H1 (cell line): Measurements from ENCODE around the gene CUL4A. TPM values are rescaled to one million over a fixed set of nuclear protein-coding genes. Genes with fewer than 3 reads are reported as not detected.

Experiments
- CTCF ChIA-PET: fragments of 300-600 bp; sonication (Branson Sonifier 250); formaldehyde crosslinking; loops from one replicate; lab custom pipeline; 2021; ENCODE audit not compliant: partially characterized antibody; lab: Charles Lee
- POLR2A ChIA-PET: fragments of 300-600 bp; sonication (Branson Sonifier 250); formaldehyde crosslinking; loops from one replicate; lab custom pipeline; 2021; ENCODE audit warnings: inconsistent platforms; ENCODE audit not compliant: partially characterized antibody; lab: Charles Lee
- DNase-seq, 2 experiments: peaks; one replicate each; pipeline versions ENCODE4 v3.0.0 to v3.0.0-alpha.2; 2010 to 2022; ENCODE audit warnings: low spot score in 2 of 2, low read depth in 1 of 2, mixed read lengths in 1 of 2
- FAIRE-seq: peaks from 2 replicates; lab custom pipeline; 2011; peaks lifted over from hg19 to GRCh38; lab: Jason Lieb, UNC
- H2AFZ ChIP-seq: 2 replicates; pipeline ENCODE4 v1.8.1; 2012; ENCODE audit warnings: low read length, inconsistent platforms
- H2AK5ac ChIP-seq: 2 replicates; pipeline ENCODE4 v1.6.1; 2013; ENCODE audit warnings: low read depth, low read length
- H2BK120ac ChIP-seq: replicated peaks from 2 replicates; pipeline ENCODE3; 2013; ENCODE audit warnings: low read depth, low read length, inconsistent platforms
- H2BK12ac ChIP-seq: 2 replicates; pipeline ENCODE4 v1.6.1; 2013; ENCODE audit warnings: low read depth, low read length
- H2BK15ac ChIP-seq: 2 replicates; pipeline ENCODE4 v1.6.1; 2013; ENCODE audit warnings: low read length
- H2BK20ac ChIP-seq: 2 replicates; pipeline ENCODE4 v1.6.1; 2013; ENCODE audit warnings: low read length
- H2BK5ac ChIP-seq: 2 replicates; pipeline ENCODE4 v1.6.1; 2013; ENCODE audit warnings: low read depth, low read length
- H3K14ac ChIP-seq: 2 replicates; pipeline ENCODE4 v1.6.1; 2013; ENCODE audit warnings: inconsistent platforms; ENCODE audit not compliant: insufficient read length
- H3K18ac ChIP-seq: 2 replicates; pipeline ENCODE4 v1.6.1; 2013; ENCODE audit warnings: low read length; ENCODE audit errors: extremely low read depth
- H3K23ac ChIP-seq: 2 replicates; pipeline ENCODE4 v1.6.1; 2013; ENCODE audit warnings: inconsistent platforms; ENCODE audit not compliant: insufficient read length
- H3K23me2 ChIP-seq: 2 replicates; pipeline ENCODE4 v1.6.1; 2013; ENCODE audit warnings: low read depth, low read length
- H3K27ac ChIP-seq: 2 replicates; pipeline ENCODE4 v1.6.1; 2011; ENCODE audit warnings: low read depth, low read length, inconsistent platforms
- H3K27me3 ChIP-seq, 4 experiments: replicated peaks in 1 of 4; 1 replicate in 1 of 4; 2 replicates in 3 of 4; pipeline versions ENCODE4 v1.6.1 to v1.8.1; 2011 to 2013; ENCODE audit warnings: low read length in 3 of 4, mild to moderate bottlenecking in 3 of 4, inconsistent platforms in 2 of 4, mixed read lengths in 2 of 4, moderate library complexity in 1 of 4; ENCODE audit not compliant: control insufficient read depth in 3 of 4, insufficient read depth in 3 of 4; ENCODE audit errors: extremely low read depth in 1 of 4
- H3K36me3 ChIP-seq, 4 experiments: 2 replicates each; pipeline versions ENCODE4 v1.6.1 to v1.8.1; 2011 to 2013; ENCODE audit warnings: mild to moderate bottlenecking in 4 of 4, low read length in 3 of 4, moderate library complexity in 2 of 4, control low read depth in 1 of 4, inconsistent platforms in 1 of 4; ENCODE audit not compliant: insufficient read depth in 4 of 4, control insufficient read depth in 2 of 4
- H3K4ac ChIP-seq: replicated peaks from 2 replicates; pipeline ENCODE3; 2013; ENCODE audit warnings: low read length, low read depth, mixed read lengths, inconsistent platforms; ENCODE audit not compliant: insufficient read length
- H3K4me1 ChIP-seq, 4 experiments: replicated peaks in 1 of 4; 1 replicate in 1 of 4; 2 replicates in 3 of 4; pipeline versions ENCODE4 v1.6.1 to v1.8.1; 2011 to 2013; ENCODE audit warnings: low read length in 3 of 4, inconsistent platforms in 2 of 4, mixed read lengths in 1 of 4; ENCODE audit not compliant: insufficient read depth in 4 of 4, control insufficient read depth in 3 of 4
- H3K4me2 ChIP-seq, 2 experiments: 2 replicates each; pipeline versions ENCODE4 v1.6.1 to v1.8.1; 2011 to 2013; ENCODE audit warnings: low read depth in 2 of 2, low read length in 2 of 2, control low read depth in 1 of 2, inconsistent platforms in 1 of 2, mild to moderate bottlenecking in 1 of 2; ENCODE audit not compliant: insufficient read depth in 1 of 2
- H3K4me3 ChIP-seq, 4 experiments: fragments of 200-600, 300-600 bp in 1 of 4; sonication (generic), shearing (Covaris generic), sonication (Bioruptor Twin) in 1 of 4; 2 replicates each; pipeline versions ENCODE4 v1.5.1 to v1.8.1; 2011 to 2016; ENCODE audit warnings: low read length in 4 of 4, low read depth in 3 of 4, control low read depth in 2 of 4, inconsistent platforms in 2 of 4, mild to moderate bottlenecking in 2 of 4, mixed read lengths in 1 of 4, moderate library complexity in 1 of 4; ENCODE audit not compliant: insufficient read depth in 2 of 4; ENCODE audit errors: extremely low read depth in 1 of 4
- H3K56ac ChIP-seq: replicated peaks from 2 replicates; pipeline ENCODE3; 2013; ENCODE audit warnings: low read depth, mild to moderate bottlenecking, mixed read lengths, low read length, inconsistent platforms; ENCODE audit not compliant: insufficient read length
- H3K79me1 ChIP-seq: 2 replicates; pipeline ENCODE4 v1.6.1; 2013; ENCODE audit warnings: low read depth, low read length, control low read depth
- H3K79me2 ChIP-seq, 2 experiments: 2 replicates each; pipeline versions ENCODE4 v1.6.1 to v1.8.1; 2012 to 2013; ENCODE audit warnings: low read length in 2 of 2, mild to moderate bottlenecking in 2 of 2, inconsistent platforms in 1 of 2; ENCODE audit not compliant: insufficient read depth in 2 of 2, control insufficient read depth in 1 of 2
- H3K9ac ChIP-seq, 4 experiments: replicated peaks in 1 of 4; 1 replicate in 1 of 4; 2 replicates in 3 of 4; pipeline versions ENCODE4 v1.6.1 to v1.8.1; 2011 to 2013; ENCODE audit warnings: low read depth in 3 of 4, low read length in 3 of 4, control low read depth in 2 of 4, mild to moderate bottlenecking in 2 of 4, moderate library complexity in 2 of 4, inconsistent platforms in 1 of 4; ENCODE audit errors: extremely low read depth in 1 of 4
- H3K9me3 ChIP-seq, 2 experiments: 2 replicates each; pipeline versions ENCODE4 v1.6.1 to v1.8.1; 2012 to 2013; ENCODE audit warnings: mild to moderate bottlenecking in 2 of 2, moderate library complexity in 2 of 2, control low read depth in 1 of 2, inconsistent platforms in 1 of 2, low read depth in 1 of 2, low read length in 1 of 2, mixed read lengths in 1 of 2; ENCODE audit not compliant: insufficient read depth in 2 of 2
- H4K20me1 ChIP-seq, 2 experiments: replicated peaks in 1 of 2; 2 replicates each; pipeline versions ENCODE3 to v1.8.1; 2011 to 2013; ENCODE audit warnings: inconsistent platforms in 2 of 2, low read length in 2 of 2, mild to moderate bottlenecking in 1 of 2; ENCODE audit not compliant: insufficient read depth in 2 of 2, control insufficient read depth in 1 of 2
- H4K5ac ChIP-seq: 2 replicates; pipeline ENCODE4 v1.6.1; 2013; ENCODE audit warnings: low read length, low read depth, mixed read lengths, inconsistent platforms; ENCODE audit not compliant: insufficient read length
- H4K8ac ChIP-seq: 2 replicates; pipeline ENCODE4 v1.8.0; 2013; ENCODE audit warnings: mild to moderate bottlenecking, moderate library complexity, low read length, inconsistent platforms; ENCODE audit not compliant: insufficient read depth; ENCODE audit errors: extremely low read depth
- H4K91ac ChIP-seq: replicated peaks from 2 replicates; pipeline ENCODE3; 2013; ENCODE audit warnings: low read length, mixed read lengths, inconsistent platforms; ENCODE audit not compliant: insufficient read length
- KDM4A ChIP-seq: IDR thresholded peaks from one replicate; pipeline ENCODE4 v1.7.1; 2012; ENCODE audit warnings: low read depth, mild to moderate bottlenecking, moderate library complexity, low read length, inconsistent platforms; ENCODE audit not compliant: severe bottlenecking
- WGBS, 2 experiments: shearing (Covaris generic) in 1 of 2; methylation state at CpG; one replicate each; pipeline versions ENCODE4 v1.1.6 to v1.1.7; 2013 to 2015; ENCODE audit warnings: low lambda C conversion rate in 2 of 2, mixed read lengths in 2 of 2, inconsistent platforms in 1 of 2, low coverage in 1 of 2, missing lambda C conversion rate in 1 of 2; ENCODE audit not compliant: insufficient replicate concordance in 2 of 2, insufficient coverage in 1 of 2, insufficient read length in 1 of 2; ENCODE audit errors: extremely low coverage in 1 of 2, missing lambda C conversion rate in 1 of 2; 5-methylcytosine and 5-hydroxymethylcytosine counted together
- polyA plus RNA-seq, 7 experiments: library from polyadenylated mRNA; depleted of rRNA in 3 of 7; stranded (reverse) in 5 of 7; unstranded in 2 of 7; fragments of >200 nt in 5 of 7; fragments of 200-250 nt in 2 of 7; gene quantifications; 1 replicate in 5 of 7; 2 replicates in 1 of 7; 4 replicates in 1 of 7; pipeline versions ENCODE4 v1.2.1 to v1.2.3, GENCODE V29; 2011 to 2013; ENCODE audit warnings: missing spikeins in 2 of 7, mixed read lengths in 2 of 7
- total RNA-seq: library from RNA; stranded (reverse); fragmentation: NEBNext Ultra II Directional; extraction: Animal tissue kit (Norgen Biotek cat#: 25700); gene quantifications from 2 replicates; pipeline ENCODE4 v1.2.1, GENCODE V29; 2021

CUL4A gene
- total and polyA plus RNA-seq, 2 of the 8 experiments (the other 6 are each of a cell fraction or from before 2014, with no cell fraction given): 54.7 to 101 TPM

DNA sequence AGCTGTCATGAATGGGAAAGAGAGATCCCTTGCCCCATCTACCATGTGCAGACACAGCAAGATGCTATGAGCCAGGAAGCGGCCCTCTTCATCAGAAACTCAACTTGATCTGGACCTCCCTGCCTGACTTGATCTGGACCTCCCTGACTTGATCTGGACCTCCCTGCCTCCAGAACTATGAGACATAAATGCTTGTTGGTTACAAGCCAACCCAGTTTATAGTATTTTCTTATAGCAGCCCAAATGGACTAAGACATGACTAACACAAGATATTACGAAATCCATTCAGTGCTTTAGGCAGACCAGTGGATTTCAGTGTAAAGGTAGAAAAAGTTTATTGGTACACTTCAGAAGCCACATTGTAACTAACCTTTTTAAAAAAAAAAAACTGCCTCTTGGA lies 16.5 kb upstream of the CUL4A start:
- H4K91ac ChIP-seq: no peak overlapping the region
- POLR2A ChIA-PET: interaction anchor here (0.7 to 1.5 kb wide), 3 partner anchors 10 to 16 kb away, joined by 3 to 8 read pairs (median 5); partner anchors contain the start of genes CUL4A and PCID2
- H2BK5ac ChIP-seq: no peak overlapping the region
- H3K36me3 ChIP-seq: peaks cover 37 to 85% (median 69%) of the 10 kb centered on the region in 4 experiments
- no peak overlapping the region for H3K18ac ChIP-seq
- no peak overlapping the region for H2BK20ac ChIP-seq
- H3K4me1 ChIP-seq: no peaks in the 10 kb centered on the region
- H3K56ac ChIP-seq: no peak overlapping the region
- no peak overlapping the region for H2BK15ac ChIP-seq
- no peak overlapping the region for H4K8ac ChIP-seq
- H4K20me1 ChIP-seq: peaks cover 0 to 11% of the 10 kb centered on the region in 2 experiments
- no peak overlapping the region for H3K4me3 ChIP-seq
- no peak overlapping the region for H3K23ac ChIP-seq
- 93% methylated on average over 2 of the region's 2 CpGs; no CpG with 5 or more reads in 1 of the 2 experiments for WGBS, 2 experiments
- H3K9me3 ChIP-seq: no peaks in the 10 kb centered on the region
- no peaks in the 10 kb centered on the region for H3K27me3 ChIP-seq
- H2AFZ ChIP-seq: no peak overlapping the region
- no peak for TF ChIP-seq KDM4A
- no peak overlapping the region for H4K5ac ChIP-seq
- FAIRE-seq: no peak
- H3K23me2 ChIP-seq: no peaks in the 10 kb centered on the region
- CTCF ChIA-PET: interaction anchor here (1.8 to 1.9 kb wide), 2 partner anchors 12 to 103 kb away, joined by 5 to 7 read pairs; no protein-coding TSS in a partner anchor
- H2BK12ac ChIP-seq: no peak overlapping the region
- H3K4ac ChIP-seq: no peak overlapping the region
- H2AK5ac ChIP-seq: no peak overlapping the region
- no peak overlapping the region for H3K27ac ChIP-seq
- no peak overlapping the region for H3K4me2 ChIP-seq
- no peak for DNase-seq
- peaks cover 3% of the 10 kb centered on the region; the same call in 1 of the 2 replicates for H3K79me1 ChIP-seq
- H3K14ac ChIP-seq: no peak overlapping the region
- no peak overlapping the region for H3K9ac ChIP-seq
- H3K79me2 ChIP-seq: no peaks in the 10 kb centered on the region
- H2BK120ac ChIP-seq: no peak overlapping the region
